Amniotic stem cell (primary cell): ENCODE results near the gene CNOT9.

Source experiments
- DNase-seq: peaks from one replicate; lab custom pipeline; 2025; lab: John Stamatoyannopoulos, UW

CNOT9 gene

GRCh38 chr2:218577482-218578220 lies 9.0 kb downstream of the CNOT9 start:
- DNase-seq = no peak

GRCh38 chr2:218578272-218578877 lies 9.7 kb downstream of the CNOT9 start:
- DNase-seq = no peak

- DNase-seq = peak; percentile 49
These were observed 13.4 kb downstream of the CNOT9 start for GRCh38 chr2:218582076-218582475.

DNA sequence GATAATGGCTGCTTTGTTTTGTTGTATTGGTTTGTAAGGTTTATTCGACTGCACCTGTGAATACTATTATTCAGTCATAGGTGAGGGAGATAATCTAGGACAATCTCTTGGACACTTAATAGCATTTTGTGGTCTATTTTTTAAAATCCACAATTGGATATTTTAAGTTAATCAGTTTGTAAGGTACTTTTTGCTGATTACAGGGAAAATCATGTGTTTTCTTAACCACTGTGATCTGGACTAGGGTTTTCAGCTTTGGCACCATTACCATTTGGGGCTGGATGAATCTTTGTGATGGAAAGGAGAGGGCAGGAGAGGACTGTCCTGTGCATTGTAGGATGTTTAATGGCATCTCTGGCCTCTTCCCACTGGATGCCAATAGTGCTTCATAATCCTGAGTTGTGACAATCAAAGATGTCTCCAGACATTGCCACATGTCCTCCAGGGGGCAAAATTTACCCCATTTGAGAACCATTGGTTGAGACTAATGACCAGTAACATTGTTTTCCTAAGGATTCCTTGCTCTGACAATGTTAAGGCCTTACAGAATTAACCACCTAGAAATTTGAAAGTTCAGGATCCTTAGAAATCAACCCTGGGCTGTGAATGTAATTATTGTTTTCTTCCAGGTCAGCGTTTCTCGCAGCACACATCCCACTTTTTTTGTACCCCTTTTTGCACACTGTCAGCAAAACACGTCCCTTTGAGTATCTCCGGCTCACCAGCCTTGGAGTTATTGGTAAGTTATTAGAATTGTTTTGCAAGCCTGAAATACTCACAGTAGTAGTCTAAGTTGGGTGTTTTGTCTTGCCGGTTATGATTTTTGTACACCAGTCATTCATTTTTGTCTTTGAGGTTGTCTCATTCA lies 15.6 kb downstream of the CNOT9 start:
- no peak for DNase-seq

DNA sequence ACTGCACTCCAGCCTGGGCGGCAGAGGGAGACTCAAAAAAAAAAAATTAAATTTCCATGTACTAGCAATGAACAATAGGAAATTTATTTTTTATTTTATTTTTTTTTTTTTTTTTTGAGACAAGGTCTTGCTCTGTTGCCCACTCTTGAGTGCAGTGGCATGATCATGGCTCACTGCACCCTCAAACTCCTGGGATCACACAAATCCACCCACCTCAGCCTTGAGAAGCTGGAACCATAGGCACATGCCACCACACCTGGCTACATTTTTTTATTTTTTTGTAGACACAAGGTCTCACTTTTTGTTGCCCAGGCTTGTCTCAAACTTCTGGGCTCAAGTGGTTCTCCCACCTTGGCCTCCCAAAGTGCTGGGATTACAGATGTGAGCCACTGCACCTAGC lies 16.9 kb downstream of the CNOT9 start:
- DNase-seq = no peak

DNA sequence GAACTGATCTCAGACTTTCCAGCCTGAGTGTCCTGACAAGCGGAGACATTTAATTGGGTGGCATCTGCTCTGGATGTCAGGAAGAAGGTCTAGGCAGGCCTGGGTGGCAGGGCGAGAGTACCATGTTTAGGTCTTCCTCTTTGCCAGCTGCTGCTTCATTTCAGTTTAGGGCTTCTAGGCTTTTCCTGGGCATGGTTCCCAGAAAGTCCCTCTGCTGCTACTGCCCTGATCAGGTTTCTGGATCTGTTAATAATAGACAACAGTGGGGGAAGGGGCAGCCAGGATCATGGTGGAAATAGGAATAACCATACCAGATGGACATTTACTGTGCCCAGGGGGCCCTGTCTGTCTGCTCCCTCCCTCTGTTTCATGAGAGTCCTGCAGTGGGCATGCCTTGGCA lies 36.8 kb downstream of the CNOT9 start:
- DNase-seq = no peak

- peak; percentile 72 for DNase-seq
These were observed 38.9 kb downstream of the CNOT9 start, which contains the start of gene PLCD4 for GRCh38 chr2:218607436-218608115. Gene PLCD4, plus strand, starts transcription at chr2:218607899. Its CDS starts 7,841 bp downstream, at chr2:218615740.

GRCh38 chr2:218615868-218616315 lies 47.3 kb downstream of the CNOT9 start:
- DNase-seq = no peak

GRCh38 chr2:218618102-218618860 lies 49.6 kb downstream of the CNOT9 start:
- no peak for DNase-seq

DNA sequence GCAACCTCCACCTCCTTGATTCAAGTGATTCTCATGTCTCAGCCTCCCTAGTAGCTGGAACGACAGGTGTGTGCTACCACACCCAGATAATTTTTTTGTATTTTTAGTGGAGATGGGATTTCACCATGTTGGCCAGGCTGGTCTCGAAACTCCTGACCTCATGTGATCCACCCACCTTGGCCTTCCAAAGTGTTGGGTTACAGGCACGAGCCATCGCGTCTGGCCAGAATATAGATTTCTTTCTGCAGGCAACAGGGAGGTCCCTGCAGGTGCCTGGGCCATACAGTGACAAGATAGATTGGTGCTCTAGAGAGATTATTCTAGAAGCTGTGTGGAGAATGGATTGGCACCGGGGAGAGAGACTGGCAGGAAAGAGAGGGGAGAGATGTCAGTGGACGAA lies 52.4 kb downstream of the CNOT9 start:
- no peak for DNase-seq

- no peak for DNase-seq
These were observed 54.1 kb downstream of the CNOT9 start for GRCh38 chr2:218622606-218623365.

DNA sequence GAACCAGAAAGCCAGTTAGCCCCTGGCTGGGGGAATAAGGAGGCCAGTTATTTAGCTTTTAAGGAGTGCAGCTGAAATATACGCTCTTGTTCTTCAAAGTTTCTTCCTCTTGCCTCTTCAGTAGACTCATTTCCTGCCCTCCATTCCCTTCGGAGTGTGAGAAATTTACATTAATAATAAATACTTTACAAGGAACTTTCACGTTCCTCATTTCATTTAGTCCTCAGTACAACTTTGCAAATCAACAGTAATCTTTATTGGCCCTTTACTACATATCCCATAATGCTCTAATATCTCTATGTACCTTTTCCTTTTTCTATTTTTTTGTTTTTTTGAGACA lies 54.7 kb downstream of the CNOT9 start:
- DNase-seq = no peak

GRCh38 chr2:218626369-218626768 lies 57.7 kb downstream of the CNOT9 start:
- no peak for DNase-seq

DNA sequence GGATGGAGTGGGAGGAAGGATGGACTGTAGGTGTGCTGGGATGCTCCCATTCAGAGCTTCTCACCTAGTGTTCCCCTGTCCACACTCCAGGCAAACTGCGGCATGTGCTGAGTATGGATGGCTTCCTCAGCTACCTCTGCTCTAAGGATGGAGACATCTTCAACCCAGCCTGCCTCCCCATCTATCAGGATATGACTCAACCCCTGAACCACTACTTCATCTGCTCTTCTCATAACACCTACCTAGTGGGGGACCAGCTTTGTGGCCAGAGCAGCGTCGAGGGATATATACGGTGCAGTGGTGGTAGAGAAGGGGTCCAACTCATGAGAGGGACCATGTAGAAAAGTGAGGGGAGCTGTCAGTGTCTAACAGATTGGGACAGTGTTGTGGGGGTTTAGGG lies 59.3 kb downstream of the CNOT9 start:
- DNase-seq = no peak

GRCh38 chr2:218631837-218632236 lies 63.2 kb downstream of the CNOT9 start:
- DNase-seq = no peak

DNA sequence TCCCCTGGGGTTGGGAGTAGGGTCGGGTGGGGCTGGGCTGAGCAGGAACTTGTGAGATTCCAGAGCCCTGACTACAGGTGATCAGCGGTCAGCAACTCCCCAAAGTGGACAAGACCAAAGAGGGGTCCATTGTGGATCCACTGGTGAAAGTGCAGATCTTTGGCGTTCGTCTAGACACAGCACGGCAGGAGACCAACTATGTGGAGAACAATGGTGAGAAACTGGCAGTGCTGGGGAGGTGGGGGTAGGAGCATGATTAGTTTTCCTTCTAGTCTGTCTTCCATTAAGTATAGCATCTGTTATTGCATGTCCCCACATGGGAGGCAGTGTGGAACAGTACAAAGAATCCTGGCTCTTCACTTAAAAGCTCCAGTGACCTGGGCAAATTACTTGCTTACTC lies 67.1 kb downstream of the CNOT9 start:
- no peak for DNase-seq

GRCh38 chr2:218638372-218638771 lies 69.7 kb downstream of the CNOT9 start:
- DNase-seq = no peak

GRCh38 chr2:218642121-218642656 lies 73.5 kb downstream of the CNOT9 start:
- no peak for DNase-seq

- DNase-seq = no peak
These were observed 74.1 kb downstream of the CNOT9 start for GRCh38 chr2:218642786-218643185.

DNA sequence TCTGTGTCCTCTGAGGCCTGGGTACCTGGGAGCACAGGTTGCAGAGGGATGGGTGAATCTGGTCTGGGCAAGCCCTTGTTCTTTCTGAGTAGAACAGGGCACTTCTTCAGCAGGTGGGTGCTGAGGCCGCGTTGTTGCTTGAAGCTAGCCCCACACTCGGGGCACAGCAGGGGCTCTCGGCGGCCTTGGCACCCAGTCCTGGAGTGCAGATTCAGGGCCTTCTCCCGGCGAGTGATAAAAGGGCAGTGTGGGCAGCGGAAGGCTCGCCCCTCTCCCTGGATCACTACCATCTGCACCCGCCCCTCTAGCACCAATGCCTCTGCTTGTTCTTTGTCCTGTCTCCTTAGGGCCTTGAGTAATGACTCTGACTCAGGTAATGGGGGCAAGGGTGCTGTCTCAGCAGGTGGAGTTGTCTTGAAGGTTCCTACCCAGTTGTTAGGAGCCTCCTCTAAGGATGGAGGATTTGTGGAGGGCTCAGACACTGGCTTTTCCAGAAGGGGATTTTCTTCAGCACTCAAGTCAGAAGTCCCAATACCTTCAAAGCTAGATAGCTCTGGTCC lies 75.2 kb downstream of the CNOT9 start:
- DNase-seq = no peak
